ENCODE measurements around the gene OSBPL3. TPM values are rescaled to one million over a fixed set of nuclear protein-coding genes. Genes with fewer than 3 reads are reported as not detected.
"Not testable (repeated sequence)": the region's sequence is repeated elsewhere in the genome, so short reads cannot be mapped to it uniquely, and the experiment has no call there.

The OSBPL3 gene, protein sequence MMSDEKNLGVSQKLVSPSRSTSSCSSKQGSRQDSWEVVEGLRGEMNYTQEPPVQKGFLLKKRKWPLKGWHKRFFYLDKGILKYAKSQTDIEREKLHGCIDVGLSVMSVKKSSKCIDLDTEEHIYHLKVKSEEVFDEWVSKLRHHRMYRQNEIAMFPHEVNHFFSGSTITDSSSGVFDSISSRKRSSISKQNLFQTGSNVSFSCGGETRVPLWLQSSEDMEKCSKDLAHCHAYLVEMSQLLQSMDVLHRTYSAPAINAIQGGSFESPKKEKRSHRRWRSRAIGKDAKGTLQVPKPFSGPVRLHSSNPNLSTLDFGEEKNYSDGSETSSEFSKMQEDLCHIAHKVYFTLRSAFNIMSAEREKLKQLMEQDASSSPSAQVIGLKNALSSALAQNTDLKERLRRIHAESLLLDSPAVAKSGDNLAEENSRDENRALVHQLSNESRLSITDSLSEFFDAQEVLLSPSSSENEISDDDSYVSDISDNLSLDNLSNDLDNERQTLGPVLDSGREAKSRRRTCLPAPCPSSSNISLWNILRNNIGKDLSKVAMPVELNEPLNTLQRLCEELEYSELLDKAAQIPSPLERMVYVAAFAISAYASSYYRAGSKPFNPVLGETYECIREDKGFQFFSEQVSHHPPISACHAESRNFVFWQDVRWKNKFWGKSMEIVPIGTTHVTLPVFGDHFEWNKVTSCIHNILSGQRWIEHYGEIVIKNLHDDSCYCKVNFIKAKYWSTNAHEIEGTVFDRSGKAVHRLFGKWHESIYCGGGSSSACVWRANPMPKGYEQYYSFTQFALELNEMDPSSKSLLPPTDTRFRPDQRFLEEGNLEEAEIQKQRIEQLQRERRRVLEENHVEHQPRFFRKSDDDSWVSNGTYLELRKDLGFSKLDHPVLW
- 93.7 and 93.8 TPM in 2 replicates for total RNA-seq

DNA sequence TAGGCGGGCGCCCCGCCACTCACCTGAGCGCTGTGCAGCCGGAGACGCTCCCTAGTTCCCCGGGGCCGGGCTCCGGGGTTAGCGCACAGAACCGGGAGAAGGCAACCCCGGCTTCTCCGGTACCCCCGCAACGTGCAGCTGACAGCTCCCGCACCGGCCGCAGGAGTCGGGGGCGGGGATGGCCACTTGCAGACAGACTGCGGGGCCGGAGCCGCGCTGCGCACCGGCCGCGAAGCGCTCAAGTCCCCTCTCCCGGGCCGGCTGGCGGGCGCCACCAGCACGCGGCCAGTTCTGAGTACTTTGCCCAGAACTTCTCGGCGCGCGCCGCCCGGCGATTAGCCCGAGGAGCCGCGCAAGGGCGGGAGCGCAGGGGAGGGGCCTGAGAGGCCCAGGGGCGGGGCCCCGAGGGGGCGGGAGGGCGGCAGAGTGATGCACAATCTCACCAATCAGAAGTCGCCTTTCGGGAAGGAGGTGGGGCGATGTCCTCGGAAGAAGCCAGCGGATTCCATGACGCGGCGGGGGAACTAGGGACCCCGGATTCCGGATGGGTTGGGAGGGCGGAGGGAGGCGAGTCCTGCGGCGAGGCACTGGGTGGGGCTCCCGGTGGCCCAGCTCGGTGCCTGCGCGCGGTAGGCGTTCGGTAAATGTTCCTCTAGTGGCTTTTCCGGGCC, at the start of gene OSBPL3:
Gene OSBPL3 (minus strand): TSS at position 316 of the 671 bp plus-strand sequence. CDS start 87,706 bp downstream, outside the sequence.
- Mint-ChIP-seq H3K27me3 (no peaks in the 10 kb centered on the region), H3K4me3 (peak within 1 kb of the TSS; percentile 96), H3K27ac (peak within 1 kb of the TSS; percentile 96), H3K4me1 (peaks cover 53% of the 10 kb centered on the region), H3K36me3 (ENCODE audit: low read depth) (peaks cover 22% of the 10 kb centered on the region), H3K9me3 (no peaks in the 10 kb centered on the region)
- peak; percentile 98 for DNase-seq
- intact Hi-C loops (cut with micrococcal nuclease): loop anchor here (1.0 to 5.0 kb wide), 9 partner anchors 14 to 405 kb away; partner anchors contain the start of gene GSDME

DNA sequence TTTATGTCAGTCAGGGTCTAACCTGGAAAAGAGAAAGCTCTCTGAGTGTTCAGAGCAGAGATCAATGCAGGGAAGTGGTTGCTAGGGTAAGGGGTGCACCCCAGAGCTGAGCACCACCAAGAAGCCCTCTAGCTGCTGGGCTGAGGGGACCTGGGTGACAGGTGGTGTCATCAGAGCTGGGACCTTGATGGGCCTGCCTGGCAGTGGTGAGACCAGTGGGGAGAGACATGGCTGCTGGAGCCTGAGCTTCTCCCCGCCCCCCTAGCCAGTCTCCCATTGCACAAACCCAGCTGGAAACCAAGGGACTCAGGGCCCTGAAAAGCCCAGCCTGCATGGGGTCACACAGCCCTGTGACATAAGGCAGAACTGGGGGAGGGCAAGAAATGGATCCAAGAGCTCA, 49.1 kb upstream of the OSBPL3 start:
- DNase-seq: peak; percentile 74
- peaks cover 7% of the 10 kb centered on the region for H3K27me3 Mint-ChIP-seq
- no peaks in the 10 kb centered on the region for H3K36me3 Mint-ChIP-seq (ENCODE audit: low read depth)
- H3K4me3 Mint-ChIP-seq: peak overlapping the region; percentile 48
- intact Hi-C loops (cut with micrococcal nuclease): loop anchor here (2.0 to 5.0 kb wide), 3 partner anchors 43 to 122 kb away; no protein-coding TSS in a partner anchor
- H3K4me1 Mint-ChIP-seq: peaks cover 45% of the 10 kb centered on the region
- H3K27ac Mint-ChIP-seq: peak overlapping the region; percentile 87
- peaks cover 10% of the 10 kb centered on the region for H3K9me3 Mint-ChIP-seq

DNA sequence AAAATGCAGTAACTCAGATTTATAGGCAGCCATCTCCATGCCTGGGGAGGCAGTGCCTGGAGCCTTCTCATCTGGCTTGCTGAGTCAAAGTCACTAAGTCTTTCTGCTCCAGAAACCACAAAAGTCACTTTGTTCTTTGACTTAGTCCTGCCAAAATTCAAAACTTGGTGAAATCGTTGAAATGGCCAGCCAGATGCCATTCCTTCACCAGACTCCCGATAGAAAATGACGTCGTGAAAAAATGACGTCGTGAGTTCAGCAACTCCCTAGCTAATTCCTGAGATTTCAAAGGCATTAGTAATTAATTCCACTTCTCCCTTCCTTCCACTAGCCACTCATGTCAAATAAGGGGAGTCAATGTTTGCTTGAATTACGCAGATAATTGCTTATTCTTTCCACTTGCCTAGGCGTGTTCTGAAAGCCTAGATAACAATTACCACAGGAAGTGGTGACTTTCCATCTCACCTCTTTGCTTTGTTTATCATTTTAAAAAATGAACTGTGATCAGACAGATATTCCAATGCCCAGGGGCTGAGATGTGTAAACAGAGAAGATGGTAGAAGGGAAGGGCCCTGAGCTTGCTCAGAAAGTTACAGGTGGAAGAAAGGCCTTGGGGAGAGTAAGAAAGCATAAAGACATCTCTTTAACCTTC, 48.5 kb upstream of the OSBPL3 start:
- peak; percentile 82 for DNase-seq

DNA sequence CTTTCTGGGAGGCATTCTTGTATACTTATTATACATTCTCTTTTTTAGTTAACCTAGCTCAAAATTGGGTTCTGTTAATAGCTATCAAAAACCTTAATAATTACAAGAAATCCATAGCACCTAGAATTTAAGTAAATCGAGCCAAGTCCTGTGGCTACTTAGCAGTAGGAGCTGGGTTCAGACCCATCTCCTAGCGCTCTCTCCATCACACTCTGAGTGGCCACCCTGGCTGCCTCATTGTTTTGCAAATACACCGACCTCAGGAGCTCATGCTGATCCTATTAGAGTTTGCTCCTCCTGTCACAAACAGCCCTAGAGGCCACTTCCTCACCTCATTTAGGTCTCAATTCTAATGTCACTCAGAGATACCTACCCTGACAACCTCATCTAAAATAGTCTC, 46.2 kb upstream of the OSBPL3 start:
- H3K4me1 Mint-ChIP-seq: peaks cover 37% of the 10 kb centered on the region
- peak; percentile 50 for DNase-seq
- H3K36me3 Mint-ChIP-seq (ENCODE audit: low read depth): no peaks in the 10 kb centered on the region
- H3K4me3 Mint-ChIP-seq: no peak overlapping the region
- peaks cover 10% of the 10 kb centered on the region for H3K9me3 Mint-ChIP-seq
- intact Hi-C loops (cut with micrococcal nuclease): loop anchor here (5.0 kb wide), 1 partner anchor 46 kb away; no protein-coding TSS in a partner anchor
- H3K27ac Mint-ChIP-seq: no peak overlapping the region
- peaks cover 14% of the 10 kb centered on the region for H3K27me3 Mint-ChIP-seq

More for the DNA sequence above, 48.5 kb upstream of the OSBPL3 start:
- Mint-ChIP-seq H3K9me3 (peaks cover 10% of the 10 kb centered on the region), H3K27me3 (peaks cover 10% of the 10 kb centered on the region), H3K36me3 (ENCODE audit: low read depth) (no peaks in the 10 kb centered on the region), H3K4me1 (peaks cover 45% of the 10 kb centered on the region), H3K4me3 (peak overlapping the region; percentile 48), H3K27ac (peak overlapping the region; percentile 87)
- intact Hi-C loops (cut with micrococcal nuclease): loop anchor here (1.0 to 5.0 kb wide), 6 partner anchors 44 to 273 kb away; no protein-coding TSS in a partner anchor

DNA sequence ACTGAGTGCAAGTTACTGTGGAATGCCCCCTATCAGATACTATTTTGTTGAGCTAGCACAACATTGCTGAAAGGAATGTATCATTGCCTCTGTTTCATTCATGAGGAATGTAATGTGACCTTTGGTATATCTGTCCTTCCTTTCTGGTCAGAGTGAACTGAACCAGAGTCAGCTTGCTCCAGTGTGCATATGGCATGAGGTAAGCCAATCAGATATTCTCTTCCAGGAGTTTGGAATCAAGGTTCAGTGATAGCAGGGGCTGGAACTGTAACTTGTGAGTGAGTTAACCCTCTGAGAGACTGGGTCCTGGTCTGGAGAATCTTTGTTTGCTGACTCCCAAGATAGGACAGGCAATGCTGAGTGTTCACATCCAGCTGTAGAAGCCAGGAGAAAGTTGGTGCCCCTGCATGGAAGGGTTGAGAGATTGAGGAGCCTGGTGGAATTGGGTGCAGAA, 45.3 kb upstream of the OSBPL3 start:
- Mint-ChIP-seq H3K9me3 (peaks cover 8% of the 10 kb centered on the region), H3K27me3 (peaks cover 17% of the 10 kb centered on the region), H3K27ac (no peak overlapping the region), H3K36me3 (ENCODE audit: low read depth) (no peaks in the 10 kb centered on the region), H3K4me1 (peaks cover 28% of the 10 kb centered on the region), H3K4me3 (no peak overlapping the region)
- peak; percentile 50 for DNase-seq
- intact Hi-C loops (cut with micrococcal nuclease): loop anchor here (5.0 kb wide), 1 partner anchor 47 kb away; no protein-coding TSS in a partner anchor

DNA sequence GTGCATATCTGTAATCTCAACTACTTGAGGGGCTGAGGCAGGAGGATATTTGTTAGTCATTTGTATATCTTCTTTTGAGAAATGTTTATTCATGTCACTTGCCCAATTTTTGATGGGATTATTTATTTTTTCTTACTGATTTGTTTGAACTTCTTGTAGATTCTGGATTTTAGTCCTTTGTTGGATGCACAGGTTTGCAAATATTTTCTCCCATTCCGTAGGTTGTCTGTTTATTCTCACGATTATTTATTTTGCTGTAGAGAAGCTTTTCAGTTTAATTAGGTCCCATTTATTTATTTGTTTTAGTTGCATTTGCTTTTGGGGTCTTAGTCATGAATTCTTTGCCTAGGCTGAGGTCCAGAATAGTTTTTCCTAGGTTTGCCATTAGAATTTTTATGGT, 44.1 kb upstream of the OSBPL3 start:
- H3K36me3 Mint-ChIP-seq (ENCODE audit: low read depth): no peaks in the 10 kb centered on the region
- H3K27me3 Mint-ChIP-seq: peaks cover 17% of the 10 kb centered on the region
- H3K27ac Mint-ChIP-seq: no peak overlapping the region
- H3K4me1 Mint-ChIP-seq: peaks cover 18% of the 10 kb centered on the region
- DNase-seq: peak; percentile 6
- no peaks in the 10 kb centered on the region for H3K9me3 Mint-ChIP-seq
- H3K4me3 Mint-ChIP-seq: no peak overlapping the region
- intact Hi-C loops (cut with micrococcal nuclease): no loop called here

GRCh38 chr7:25017671-25018070, 37.7 kb upstream of the OSBPL3 start:
- H3K4me3 Mint-ChIP-seq; H3K27ac Mint-ChIP-seq; H3K9me3 Mint-ChIP-seq; intact Hi-C loops (cut with micrococcal nuclease); H3K36me3 Mint-ChIP-seq (ENCODE audit: low read depth); H3K4me1 Mint-ChIP-seq: not testable (repeated sequence)
- DNase-seq: peak; percentile 11
- peaks cover 20% of the 10 kb centered on the region for H3K27me3 Mint-ChIP-seq

DNA sequence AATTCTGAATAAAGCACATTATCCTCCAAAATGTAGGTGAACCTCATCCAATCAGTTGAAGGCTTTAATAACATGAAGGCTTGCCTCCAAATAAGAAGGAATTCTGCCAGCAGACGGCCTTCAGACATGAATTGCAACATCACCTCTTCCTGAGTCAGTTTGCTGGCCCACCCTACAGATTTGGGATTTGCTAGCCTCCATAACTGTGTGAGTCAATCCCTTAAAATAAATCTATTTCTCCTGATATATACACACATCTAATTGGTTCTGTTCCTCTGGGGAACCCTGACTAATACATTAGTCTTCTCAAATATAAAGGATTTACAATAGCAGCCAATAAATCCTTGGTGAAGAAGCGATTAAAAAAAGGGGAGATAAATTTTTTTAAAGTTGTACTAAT, 34.8 kb upstream of the OSBPL3 start:
- H3K36me3 Mint-ChIP-seq (ENCODE audit: low read depth): no peaks in the 10 kb centered on the region
- peaks cover 16% of the 10 kb centered on the region for H3K27me3 Mint-ChIP-seq
- H3K27ac Mint-ChIP-seq: no peak overlapping the region
- peaks cover 4% of the 10 kb centered on the region for H3K4me1 Mint-ChIP-seq
- no peak overlapping the region for H3K4me3 Mint-ChIP-seq
- H3K9me3 Mint-ChIP-seq: no peaks in the 10 kb centered on the region
- no peak for DNase-seq
- intact Hi-C loops (cut with micrococcal nuclease): no loop called here

- H3K4me1 Mint-ChIP-seq; H3K9me3 Mint-ChIP-seq; H3K36me3 Mint-ChIP-seq (ENCODE audit: low read depth); intact Hi-C loops (cut with micrococcal nuclease); H3K4me3 Mint-ChIP-seq; H3K27ac Mint-ChIP-seq: not testable (repeated sequence)
- DNase-seq: peak; percentile 29
- H3K27me3 Mint-ChIP-seq: peaks cover 17% of the 10 kb centered on the region
Measured at GRCh38 chr7:25012710-25013109, 32.7 kb upstream of the OSBPL3 start.

DNA sequence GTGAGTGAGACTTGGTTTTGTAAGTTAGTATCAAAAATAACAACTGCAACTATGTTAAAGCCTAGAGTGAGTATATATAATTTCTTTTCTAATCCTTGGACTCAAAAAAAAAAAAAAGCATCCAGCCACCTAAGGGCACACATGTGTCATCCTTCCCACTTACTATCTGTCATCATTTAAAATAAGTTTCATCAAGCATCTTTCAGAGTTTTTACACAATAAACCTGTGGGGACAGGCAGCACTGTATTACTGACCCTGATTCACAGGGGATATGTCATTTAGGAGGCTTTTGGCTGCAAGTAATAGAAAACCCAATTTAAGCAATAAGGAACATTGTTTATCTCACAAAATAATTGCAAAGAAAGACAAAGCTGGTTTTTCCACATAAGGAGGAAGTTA, 32.3 kb upstream of the OSBPL3 start:
- Mint-ChIP-seq H3K4me1 (peaks cover 4% of the 10 kb centered on the region), H3K36me3 (ENCODE audit: low read depth) (no peaks in the 10 kb centered on the region), H3K4me3 (no peak overlapping the region), H3K9me3 (peaks cover 4% of the 10 kb centered on the region), H3K27me3 (peaks cover 17% of the 10 kb centered on the region), H3K27ac (no peak overlapping the region)
- intact Hi-C loops (cut with micrococcal nuclease): no loop called here
- peak; percentile 5 for DNase-seq

GRCh38 chr7:25009257-25009656, 29.3 kb upstream of the OSBPL3 start:
- Mint-ChIP-seq H3K36me3 (ENCODE audit: low read depth) (no peaks in the 10 kb centered on the region), H3K27me3 (peaks cover 7% of the 10 kb centered on the region), H3K4me3 (no peak overlapping the region), H3K27ac (no peak overlapping the region), H3K9me3 (peaks cover 12% of the 10 kb centered on the region), H3K4me1 (peaks cover 6% of the 10 kb centered on the region)
- peak; percentile 44 for DNase-seq
- intact Hi-C loops (cut with micrococcal nuclease): no loop called here

- no peaks in the 10 kb centered on the region for H3K36me3 Mint-ChIP-seq (ENCODE audit: low read depth)
- intact Hi-C loops (cut with micrococcal nuclease): no loop called here
Measured at GRCh38 chr7:25007668-25008067, 27.7 kb upstream of the OSBPL3 start.

GRCh38 chr7:25006276-25006675, 26.3 kb upstream of the OSBPL3 start:
- intact Hi-C loops (cut with micrococcal nuclease): no loop called here
- no peaks in the 10 kb centered on the region for H3K36me3 Mint-ChIP-seq (ENCODE audit: low read depth)
- DNase-seq: peak; percentile 22
- H3K4me1 Mint-ChIP-seq: peaks cover 3% of the 10 kb centered on the region
- no peak overlapping the region for H3K4me3 Mint-ChIP-seq
- H3K27me3 Mint-ChIP-seq: peaks cover 6% of the 10 kb centered on the region
- H3K9me3 Mint-ChIP-seq: peaks cover 14% of the 10 kb centered on the region
- H3K27ac Mint-ChIP-seq: no peak overlapping the region

More at GRCh38 chr7:25007668-25008067, 27.7 kb upstream of the OSBPL3 start:
- Mint-ChIP-seq H3K4me3 (no peak overlapping the region), H3K9me3 (peaks cover 12% of the 10 kb centered on the region), H3K4me1 (peaks cover 6% of the 10 kb centered on the region), H3K27me3 (peaks cover 6% of the 10 kb centered on the region), H3K27ac (no peak overlapping the region)
- peak; percentile 50 for DNase-seq

Data from activated CD4-positive, alpha-beta T cell treated with anti-CD3 and anti-CD28 coated beads, Interleukin-2, amount 10 ng/mL, durations not matched to agents 24 days and 14 days (primary cell).